ENCODE measurements around the gene DOC2B. TPM values are rescaled to one million over a fixed set of nuclear protein-coding genes. Genes with fewer than 3 reads are reported as not detected.

DOC2B gene
- polyA plus RNA-seq, 1 donor (not counting 4 experiments of a cell fraction or from before 2014, with no cell fraction given): not detected

DNA sequence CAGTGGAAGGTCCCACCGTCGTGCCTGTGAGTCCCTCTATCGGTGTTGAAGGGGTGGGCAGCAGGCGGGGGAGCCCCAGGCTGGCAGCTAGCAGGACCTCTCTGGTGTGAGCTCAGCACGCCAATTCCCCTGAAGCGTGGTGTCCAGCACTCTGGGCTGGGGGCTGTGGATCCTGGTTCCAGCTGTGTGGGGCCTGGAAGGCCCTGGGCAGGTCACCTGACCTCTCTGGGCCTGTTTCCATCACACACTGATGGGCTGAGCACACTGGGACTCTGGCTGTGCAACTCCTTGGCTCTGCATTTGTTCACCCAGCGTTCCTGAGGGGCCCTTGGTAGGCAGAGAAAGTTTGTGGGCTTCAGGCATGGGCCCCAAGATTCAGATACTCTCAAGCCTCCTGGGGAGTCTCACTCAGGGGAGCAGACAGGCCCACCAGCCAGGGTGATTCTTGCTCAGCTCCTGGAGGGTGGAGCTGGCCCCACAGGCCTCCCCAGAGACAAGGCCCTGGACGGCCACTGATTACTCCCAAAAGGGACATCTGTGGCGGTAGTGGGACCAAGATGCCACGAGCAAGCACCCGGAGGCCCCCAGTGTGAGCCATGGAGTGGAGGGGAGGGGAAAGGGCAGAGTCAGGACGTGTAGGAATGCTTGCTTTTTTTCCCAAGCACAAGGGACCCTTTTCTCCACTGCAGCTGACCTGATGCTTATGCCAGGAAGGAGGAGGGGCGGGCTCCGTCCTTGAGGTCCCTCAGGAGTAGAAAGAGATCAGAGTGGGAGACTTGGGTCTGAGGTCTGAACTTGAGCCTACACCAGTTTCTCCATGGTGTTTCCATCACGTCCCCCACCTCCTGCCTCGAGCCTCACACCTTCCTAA lies 35.5 kb downstream of the DOC2B start:
- Histone ChIP-seq H3K4me2 (ENCODE audit: control insufficient read depth, extremely low read depth, insufficient read depth, low read depth, low read length) (no peak overlapping the region), H3K9me3 (ENCODE audit: control insufficient read depth, low read depth, low read length) (no peaks in the 10 kb centered on the region), H3K9me1 (ENCODE audit: control insufficient read depth, extremely low read depth, insufficient read depth, low read length) (no peaks in the 10 kb centered on the region), H3K27me3 (ENCODE audit: control insufficient read depth, extremely low read depth, insufficient read depth, low read length) (no peaks in the 10 kb centered on the region), H3K9ac (ENCODE audit: control insufficient read depth, extremely low read depth, insufficient read depth, low read length) (no peak overlapping the region), H3K4me1 (ENCODE audit: control insufficient read depth, extremely low read depth, insufficient read depth, low read length) (no peaks in the 10 kb centered on the region), H4K20me1 (ENCODE audit: control insufficient read depth, extremely low read depth, insufficient read depth, low read length) (no peaks in the 10 kb centered on the region), H3K4me3 (ENCODE audit: control insufficient read depth in 2 of 3, extremely low read depth in 1 of 3, insufficient read depth in 2 of 3, low read depth in 1 of 3, low read length in 3 of 3) (no peak overlapping the region), H3K36me3 (ENCODE audit: control insufficient read depth in 2 of 2, extremely low read depth in 1 of 2, insufficient read depth in 2 of 2, low read length in 2 of 2) (no peaks in the 10 kb centered on the region), H2AFZ (ENCODE audit: control insufficient read depth, low read length) (no peak overlapping the region), H3K27ac (ENCODE audit: control insufficient read depth, insufficient read depth, low read length) (no peak overlapping the region), H3K79me2 (ENCODE audit: control insufficient read depth, insufficient read depth, low read length) (no peaks in the 10 kb centered on the region)
- dilution Hi-C loops (cut with MboI; ENCODE audit: extremely low pct_ligation_motif_present, low sequenced_read_pairs): no loop called here
- no peak for FAIRE-seq
- TF ChIP-seq, protein P1, sequence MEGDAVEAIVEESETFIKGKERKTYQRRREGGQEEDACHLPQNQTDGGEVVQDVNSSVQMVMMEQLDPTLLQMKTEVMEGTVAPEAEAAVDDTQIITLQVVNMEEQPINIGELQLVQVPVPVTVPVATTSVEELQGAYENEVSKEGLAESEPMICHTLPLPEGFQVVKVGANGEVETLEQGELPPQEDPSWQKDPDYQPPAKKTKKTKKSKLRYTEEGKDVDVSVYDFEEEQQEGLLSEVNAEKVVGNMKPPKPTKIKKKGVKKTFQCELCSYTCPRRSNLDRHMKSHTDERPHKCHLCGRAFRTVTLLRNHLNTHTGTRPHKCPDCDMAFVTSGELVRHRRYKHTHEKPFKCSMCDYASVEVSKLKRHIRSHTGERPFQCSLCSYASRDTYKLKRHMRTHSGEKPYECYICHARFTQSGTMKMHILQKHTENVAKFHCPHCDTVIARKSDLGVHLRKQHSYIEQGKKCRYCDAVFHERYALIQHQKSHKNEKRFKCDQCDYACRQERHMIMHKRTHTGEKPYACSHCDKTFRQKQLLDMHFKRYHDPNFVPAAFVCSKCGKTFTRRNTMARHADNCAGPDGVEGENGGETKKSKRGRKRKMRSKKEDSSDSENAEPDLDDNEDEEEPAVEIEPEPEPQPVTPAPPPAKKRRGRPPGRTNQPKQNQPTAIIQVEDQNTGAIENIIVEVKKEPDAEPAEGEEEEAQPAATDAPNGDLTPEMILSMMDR (optimal IDR thresholded peaks at IDR 0.05 in 1 of 3, IDR thresholded peaks at IDR 0.05 in 1 of 3, conservative IDR thresholded peaks at IDR 0.05 in 1 of 3; ENCODE audit: extremely low read depth in 1 of 3, insufficient read depth in 2 of 3, low read length in 3 of 3): no peak
- TF ChIP-seq EZH2 (IDR thresholded peaks at IDR 0.05; ENCODE audit: low read length): no peak
- DNase-seq (ENCODE audit: low read depth, low spot score): no peak

DNA sequence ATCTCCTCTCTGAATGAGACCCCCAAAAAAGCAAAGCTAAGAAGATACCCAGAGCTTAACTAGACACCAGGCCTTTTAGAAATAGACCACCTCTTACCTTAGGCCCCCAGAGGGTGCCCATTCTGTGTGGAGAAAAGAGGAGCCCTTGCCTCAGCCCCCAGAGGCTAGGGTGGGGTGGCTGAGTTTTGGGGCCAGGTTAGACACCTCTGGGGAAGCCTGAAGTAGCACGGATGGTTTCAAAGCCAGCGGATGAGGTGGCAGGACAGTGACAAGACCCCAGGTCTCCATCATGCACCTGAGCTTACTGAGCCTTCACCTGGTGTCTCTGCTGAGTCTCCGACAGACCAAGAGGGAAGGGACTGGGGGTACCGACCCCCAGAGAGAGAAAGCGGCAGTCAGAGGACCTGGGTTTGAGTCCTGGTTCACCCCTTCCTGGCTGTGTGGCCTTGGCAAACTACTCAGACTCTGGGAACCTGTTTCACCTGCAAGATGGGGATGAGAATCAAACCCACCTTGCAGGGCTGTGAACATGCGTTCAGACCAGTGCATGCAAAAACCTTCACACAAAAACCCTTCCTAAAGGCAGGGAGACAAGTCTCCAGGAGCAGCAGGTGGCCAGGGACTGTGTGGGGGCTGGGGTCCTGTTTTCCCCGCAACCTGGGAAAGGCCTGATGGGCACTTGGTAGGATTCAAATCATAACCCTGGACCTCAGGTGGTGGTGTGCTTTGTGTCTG lies 36.3 kb downstream of the DOC2B start:
- Histone ChIP-seq H2AFZ (ENCODE audit: control insufficient read depth, low read length) (no peak overlapping the region), H3K9me1 (ENCODE audit: control insufficient read depth, extremely low read depth, insufficient read depth, low read length) (no peaks in the 10 kb centered on the region), H3K9ac (ENCODE audit: control insufficient read depth, extremely low read depth, insufficient read depth, low read length) (no peak overlapping the region), H3K4me2 (ENCODE audit: control insufficient read depth, extremely low read depth, insufficient read depth, low read depth, low read length) (no peak overlapping the region), H4K20me1 (ENCODE audit: control insufficient read depth, extremely low read depth, insufficient read depth, low read length) (no peaks in the 10 kb centered on the region), H3K27ac (ENCODE audit: control insufficient read depth, insufficient read depth, low read length) (no peak overlapping the region), H3K4me3 (ENCODE audit: control insufficient read depth in 2 of 3, extremely low read depth in 1 of 3, insufficient read depth in 2 of 3, low read depth in 1 of 3, low read length in 3 of 3) (no peak overlapping the region), H3K4me1 (ENCODE audit: control insufficient read depth, extremely low read depth, insufficient read depth, low read length) (no peaks in the 10 kb centered on the region), H3K36me3 (ENCODE audit: control insufficient read depth in 2 of 2, extremely low read depth in 1 of 2, insufficient read depth in 2 of 2, low read length in 2 of 2) (no peaks in the 10 kb centered on the region), H3K79me2 (ENCODE audit: control insufficient read depth, insufficient read depth, low read length) (no peaks in the 10 kb centered on the region), H3K27me3 (ENCODE audit: control insufficient read depth, extremely low read depth, insufficient read depth, low read length) (no peaks in the 10 kb centered on the region), H3K9me3 (ENCODE audit: control insufficient read depth, low read depth, low read length) (no peaks in the 10 kb centered on the region)
- FAIRE-seq (no peak), DNase-seq (ENCODE audit: low read depth, low spot score) (no peak)
- dilution Hi-C loops (cut with MboI; ENCODE audit: extremely low pct_ligation_motif_present, low sequenced_read_pairs): no loop called here
- no peak for TF ChIP-seq EZH2 (IDR thresholded peaks at IDR 0.05; ENCODE audit: low read length)
- TF ChIP-seq, protein P1 (optimal IDR thresholded peaks at IDR 0.05 in 1 of 3, IDR thresholded peaks at IDR 0.05 in 1 of 3, conservative IDR thresholded peaks at IDR 0.05 in 1 of 3; ENCODE audit: extremely low read depth in 1 of 3, insufficient read depth in 2 of 3, low read length in 3 of 3): no peak
